CD4-positive, alpha-beta T cell treated with Interleukin-6 at 100 ng/mL for 8 hours (primary cell): Measurements from ENCODE around the gene NPIPB6.
"Not testable (repeated sequence)": the region's sequence is repeated elsewhere in the genome, so short reads cannot be mapped to it uniquely, and the experiment has no call there.

ENCODE experiments used
- DNase-seq: peaks from one replicate; pipeline ENCODE4 v3.0.0-alpha.2; 2020; ENCODE audit warnings: mixed read lengths, low spot score

Gene NPIPB6

DNA sequence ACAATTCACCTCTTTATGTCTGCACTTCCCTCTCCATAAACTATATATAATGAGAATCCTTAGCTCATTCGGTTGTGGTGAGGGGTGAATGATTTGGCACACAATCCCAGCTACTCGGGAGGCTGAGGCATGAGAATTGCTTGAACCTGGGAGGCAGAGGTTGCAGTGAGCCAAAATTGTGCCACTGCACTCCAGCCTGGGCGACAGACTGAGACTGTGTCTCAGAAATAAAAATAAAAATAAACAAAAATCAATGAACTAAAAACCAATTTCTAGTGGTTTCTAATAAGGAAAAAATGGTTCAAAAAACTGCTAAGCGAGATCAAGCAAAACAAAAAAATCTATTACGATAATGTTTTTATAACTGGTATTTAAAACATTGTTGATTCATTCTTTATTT is at the start of gene NPIPB6:
Gene NPIPB6, minus strand, starts transcription at position 101 of the 400 bp plus-strand sequence. CDS start 686 bp downstream, outside the sequence.
- DNase-seq, result not testable (repeated sequence)

DNA sequence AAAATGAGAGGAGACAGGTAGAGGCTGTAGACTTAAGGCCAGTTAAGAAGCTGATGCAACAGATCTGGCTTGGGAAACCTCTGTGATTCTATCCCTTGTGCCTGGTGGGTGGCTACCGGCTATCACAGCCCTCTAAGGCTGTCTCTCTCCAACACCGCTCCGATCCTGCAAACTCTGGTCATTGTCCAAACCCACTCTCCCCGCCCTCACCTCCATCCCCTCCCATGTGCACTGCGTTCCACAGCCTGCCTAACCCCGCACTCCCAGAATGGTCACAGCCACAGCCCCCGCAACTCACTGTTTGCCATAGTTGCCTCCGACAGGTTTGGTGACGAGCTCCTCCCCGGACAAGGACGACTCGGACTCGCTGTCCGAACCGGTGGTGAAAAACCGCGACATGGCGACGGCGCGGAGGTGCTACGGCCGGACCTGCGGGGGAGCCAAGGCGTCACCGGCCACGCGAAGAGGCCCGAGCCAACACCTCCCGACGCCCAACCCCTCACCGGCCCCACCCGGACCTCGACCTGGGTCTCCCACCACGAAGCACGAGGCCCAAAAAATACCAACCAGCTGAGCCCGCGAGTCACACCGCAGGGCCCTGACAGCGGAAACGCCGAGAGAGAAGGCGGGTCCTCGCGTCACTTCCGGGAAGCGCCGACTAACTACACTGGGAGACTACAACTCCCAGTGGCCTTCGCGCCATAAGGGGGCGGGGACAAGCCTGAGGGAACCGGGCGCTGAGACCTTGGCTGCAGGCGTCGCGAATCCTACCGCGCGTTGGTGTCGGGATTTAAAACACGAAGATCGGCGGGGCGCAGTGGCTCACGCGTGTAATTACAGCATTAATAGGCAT is 40.1 kb upstream of the NPIPB6 start, which contains the start of gene EIF3CL:
Gene EIF3CL, minus strand, starts transcription at position 622 of the 853 bp plus-strand sequence. Its CDS starts 223 bp downstream, at position 399.
- DNase-seq, result not testable (repeated sequence)

DNA sequence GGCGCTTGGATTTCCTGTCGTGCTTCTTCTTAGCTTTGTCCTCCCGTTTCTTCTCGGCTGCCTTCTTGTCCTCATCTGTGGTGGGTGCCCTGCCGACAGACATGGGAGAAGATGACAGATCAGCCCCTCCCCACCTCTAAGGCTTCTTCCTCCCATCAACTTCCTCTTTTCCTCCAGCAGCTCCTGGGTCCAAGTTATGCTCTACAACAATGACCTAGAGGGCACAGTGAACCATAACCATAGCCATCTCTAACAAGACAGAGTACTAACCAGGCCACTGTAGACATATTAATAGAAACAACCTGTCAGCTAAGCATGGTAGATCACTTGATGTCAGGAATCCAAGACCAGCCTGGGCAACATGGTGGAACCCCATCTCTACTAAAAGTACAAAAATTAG is 28.7 kb upstream of the NPIPB6 start:
- DNase-seq, result not testable (repeated sequence)

DNA sequence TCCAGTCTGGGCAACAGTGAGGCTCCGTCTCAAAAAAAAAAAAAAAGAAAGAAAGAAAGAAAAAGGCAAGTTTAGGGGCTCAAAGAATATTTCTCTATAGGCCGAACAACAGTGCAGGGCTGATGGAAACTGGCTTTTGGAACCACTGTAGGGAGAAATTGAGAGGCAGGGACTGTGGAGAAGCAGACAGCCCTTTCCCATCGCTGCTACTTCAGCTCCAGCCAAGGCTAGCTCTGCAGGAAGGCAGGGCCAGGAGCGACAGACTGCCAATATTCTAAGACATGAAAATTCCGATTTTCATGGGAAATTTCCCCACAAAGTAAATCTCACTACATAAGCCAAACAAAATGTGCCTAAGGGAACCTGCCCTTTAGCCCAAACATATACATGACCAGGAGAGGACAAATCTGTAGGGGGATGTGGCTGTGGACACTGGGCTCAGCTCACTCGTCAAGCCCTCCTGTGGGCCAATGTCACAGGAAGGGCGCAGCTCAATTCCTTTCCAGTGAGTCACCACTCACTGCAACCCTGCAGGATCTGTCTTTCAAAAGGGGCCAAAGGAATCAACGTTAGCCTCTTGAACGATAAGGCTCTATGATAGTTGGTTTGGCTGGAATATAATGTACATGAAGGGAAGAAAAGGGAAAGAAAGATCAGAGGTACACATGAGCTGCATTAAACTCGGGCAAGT is 19.0 kb upstream of the NPIPB6 start:
- not testable (repeated sequence) for DNase-seq

DNA sequence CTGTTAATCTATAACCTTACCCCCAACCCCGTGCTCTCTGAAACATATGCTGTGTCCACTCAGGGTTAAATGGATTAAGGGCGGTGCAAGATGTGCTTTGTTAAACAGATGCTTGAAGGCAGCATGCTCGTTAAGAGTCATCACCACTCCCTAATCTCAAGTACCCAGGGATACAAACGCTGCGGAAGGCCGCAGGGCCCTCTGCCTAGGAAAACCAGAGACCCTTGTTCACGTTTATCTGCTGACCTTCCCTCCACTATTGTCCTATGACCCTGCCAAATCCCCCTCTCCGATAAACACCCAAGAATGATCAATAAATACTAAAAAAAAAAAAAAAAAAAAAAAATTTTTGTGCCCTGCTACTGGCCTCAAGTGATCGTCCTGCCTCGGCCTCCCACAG is 14.5 kb upstream of the NPIPB6 start:
- DNase-seq, result not testable (repeated sequence)

DNA sequence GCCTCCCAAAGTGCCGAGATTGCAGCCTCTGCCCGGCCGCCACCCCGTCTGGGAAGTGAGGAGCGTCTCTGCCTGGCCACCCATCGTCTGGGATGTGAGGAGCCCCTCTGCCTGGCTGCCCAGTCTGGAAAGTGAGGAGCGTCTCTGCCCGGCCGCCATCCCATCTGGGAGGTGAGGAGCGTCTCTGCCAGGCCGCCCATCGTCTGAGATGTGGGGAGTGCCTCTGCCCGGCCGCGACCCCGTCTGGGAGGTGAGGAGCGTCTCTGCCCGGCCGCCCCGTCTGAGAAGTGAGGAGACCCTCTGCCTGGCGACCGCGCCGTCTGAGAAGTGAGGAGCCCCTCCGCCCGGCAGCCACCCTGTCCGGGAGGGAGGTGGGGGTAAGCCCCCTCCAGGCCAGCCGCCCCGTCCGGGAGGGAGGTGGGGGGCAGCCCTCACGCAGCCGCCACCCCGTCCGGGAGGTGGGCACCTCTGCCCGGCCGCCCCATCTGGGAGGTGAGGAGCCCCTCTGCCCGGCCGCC is 13.9 kb upstream of the NPIPB6 start:
- not testable (repeated sequence) for DNase-seq

DNA sequence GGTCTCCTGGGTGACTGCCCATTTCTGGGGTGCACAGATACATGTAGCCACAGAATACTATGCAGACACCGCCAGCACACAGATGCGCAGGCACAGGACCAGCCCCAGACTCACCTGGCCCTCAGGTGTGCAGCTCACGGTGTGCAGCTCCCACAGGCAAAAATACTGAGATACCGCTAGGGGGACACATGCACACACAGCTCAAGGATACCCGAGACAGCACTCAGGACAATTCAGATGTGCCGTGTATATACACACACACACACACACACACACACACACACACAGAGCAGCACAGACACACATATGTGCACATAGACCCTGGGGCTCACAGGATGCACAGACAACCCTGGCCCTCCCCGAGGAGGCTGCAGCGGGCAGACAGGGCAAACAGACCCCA is 11.8 kb upstream of the NPIPB6 start:
- not testable (repeated sequence) for DNase-seq

DNA sequence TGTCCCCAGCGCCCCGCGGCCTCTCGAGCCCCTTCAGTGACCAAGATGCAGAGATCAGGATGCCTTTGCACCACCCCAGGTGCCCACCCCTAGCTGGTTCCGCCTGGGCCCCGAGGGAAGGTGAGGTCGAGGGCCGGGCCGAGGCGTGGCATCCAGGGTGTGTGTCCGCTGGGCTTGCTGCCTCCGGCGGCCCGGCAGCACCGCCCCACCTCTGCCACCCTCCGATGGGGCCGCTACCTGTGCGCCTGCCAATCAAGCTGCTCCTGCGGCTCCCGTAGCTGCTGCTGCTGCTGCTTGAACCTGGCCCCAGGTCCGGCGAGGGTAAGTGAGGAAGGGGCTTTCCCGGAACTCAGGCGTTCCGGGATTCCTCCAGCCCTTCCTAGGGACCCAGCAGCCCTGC is 11.0 kb upstream of the NPIPB6 start:
- not testable (repeated sequence) for DNase-seq

DNA sequence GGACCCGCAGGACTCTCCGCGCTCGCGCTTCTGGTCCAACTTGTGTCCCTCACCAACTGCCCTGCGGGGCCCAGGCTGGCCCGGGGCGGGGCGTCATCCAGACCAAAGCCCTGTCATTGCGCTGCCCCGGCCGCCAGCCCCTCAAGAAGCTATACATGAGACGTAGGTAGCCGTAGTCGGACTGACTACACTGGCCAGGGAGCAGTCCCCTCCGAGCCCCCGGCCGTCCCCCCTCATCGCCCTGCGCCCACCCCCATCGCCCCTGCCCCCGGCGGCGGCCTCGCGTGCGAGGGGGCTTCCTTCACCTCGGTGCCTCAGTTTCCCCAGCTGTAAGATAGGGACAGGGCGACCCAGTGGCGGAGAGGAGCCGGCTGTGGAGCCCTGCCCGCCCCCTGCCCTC is 4.6 kb upstream of the NPIPB6 start:
- not testable (repeated sequence) for DNase-seq

DNA sequence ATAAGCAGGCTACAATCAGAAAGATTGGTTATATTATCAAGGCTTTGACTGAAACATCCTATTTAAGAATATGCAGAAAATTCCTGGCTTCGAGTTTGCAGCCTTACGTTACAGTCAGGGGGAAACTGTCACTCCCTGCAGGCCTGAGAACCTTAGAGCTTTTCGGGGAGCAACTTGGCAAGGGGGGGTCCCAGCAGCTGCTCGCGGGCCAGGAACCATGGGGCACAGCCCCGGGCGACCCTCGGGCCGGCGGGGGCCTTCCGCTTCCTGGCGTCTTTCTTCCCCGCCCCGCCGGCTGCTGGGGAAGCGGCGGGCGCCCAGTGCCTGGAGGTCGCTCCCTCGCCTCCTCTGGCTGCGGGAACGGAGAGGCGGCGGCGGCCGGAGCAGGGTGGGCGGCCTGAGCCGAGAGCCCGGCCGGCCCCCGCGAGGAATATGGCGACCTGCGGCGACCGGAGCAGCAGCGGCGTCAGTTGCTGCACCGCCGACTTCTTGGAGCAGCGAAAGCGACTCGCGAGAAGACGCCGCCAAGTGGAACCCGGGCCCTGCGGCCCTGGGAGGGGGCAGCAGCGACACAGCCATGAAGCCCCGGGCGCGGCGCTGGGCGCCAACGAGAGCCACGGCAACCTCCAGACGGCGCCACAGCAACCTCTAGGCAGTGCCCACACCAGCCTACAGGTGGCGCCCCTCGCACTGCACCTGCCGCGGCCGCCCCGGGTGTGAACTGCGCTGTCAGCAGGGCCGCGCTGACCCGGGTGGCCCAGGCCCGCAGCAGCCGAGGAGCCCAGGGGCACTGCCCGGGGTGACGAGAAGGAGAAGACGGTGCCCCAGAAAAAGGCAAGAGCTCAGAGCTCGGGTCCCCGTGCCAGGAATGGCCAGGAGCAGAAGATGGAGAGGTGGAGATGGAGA is 1.2 kb upstream of the NPIPB6 start:
- not testable (repeated sequence) for DNase-seq

DNA sequence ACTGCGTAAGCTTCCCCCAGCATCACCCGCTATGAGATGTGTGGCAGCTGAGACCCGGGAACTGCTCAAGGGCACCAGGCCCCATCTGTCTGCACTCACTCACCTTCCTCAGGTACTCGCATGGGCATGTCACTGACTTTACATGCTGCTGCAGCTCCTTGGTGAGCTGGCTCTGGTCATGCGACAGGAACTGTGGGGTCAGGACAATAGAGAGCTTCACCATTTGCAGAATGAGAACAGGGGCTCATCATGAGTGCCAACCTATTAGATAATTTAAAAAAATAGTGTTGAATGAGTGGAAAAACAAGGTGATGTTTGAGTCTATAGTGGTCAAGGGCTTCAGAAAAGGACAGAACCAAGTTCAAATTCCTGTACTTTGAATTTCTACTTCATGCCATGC is 708 bp downstream of the NPIPB6 start:
- DNase-seq, result not testable (repeated sequence)

DNA sequence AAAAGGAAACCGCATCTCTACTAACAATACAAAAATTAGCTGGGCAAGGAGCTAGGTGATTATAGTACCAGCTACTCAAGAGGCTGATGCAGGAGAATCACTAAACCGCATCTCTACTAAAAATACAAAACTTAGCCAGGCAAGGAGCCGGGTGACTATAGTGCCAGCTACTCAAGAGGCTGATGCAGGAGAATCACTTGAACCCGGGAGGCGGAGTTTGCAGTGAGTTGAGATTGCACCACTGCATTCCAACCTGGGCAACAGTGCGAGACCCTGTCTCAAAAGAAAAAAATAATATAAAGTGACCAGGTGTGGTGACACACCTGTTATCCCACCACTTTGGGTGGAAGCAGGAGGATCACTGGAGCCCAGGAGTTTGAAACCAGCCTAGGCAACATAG is 25.1 kb downstream of the NPIPB6 start:
- not testable (repeated sequence) for DNase-seq

DNA sequence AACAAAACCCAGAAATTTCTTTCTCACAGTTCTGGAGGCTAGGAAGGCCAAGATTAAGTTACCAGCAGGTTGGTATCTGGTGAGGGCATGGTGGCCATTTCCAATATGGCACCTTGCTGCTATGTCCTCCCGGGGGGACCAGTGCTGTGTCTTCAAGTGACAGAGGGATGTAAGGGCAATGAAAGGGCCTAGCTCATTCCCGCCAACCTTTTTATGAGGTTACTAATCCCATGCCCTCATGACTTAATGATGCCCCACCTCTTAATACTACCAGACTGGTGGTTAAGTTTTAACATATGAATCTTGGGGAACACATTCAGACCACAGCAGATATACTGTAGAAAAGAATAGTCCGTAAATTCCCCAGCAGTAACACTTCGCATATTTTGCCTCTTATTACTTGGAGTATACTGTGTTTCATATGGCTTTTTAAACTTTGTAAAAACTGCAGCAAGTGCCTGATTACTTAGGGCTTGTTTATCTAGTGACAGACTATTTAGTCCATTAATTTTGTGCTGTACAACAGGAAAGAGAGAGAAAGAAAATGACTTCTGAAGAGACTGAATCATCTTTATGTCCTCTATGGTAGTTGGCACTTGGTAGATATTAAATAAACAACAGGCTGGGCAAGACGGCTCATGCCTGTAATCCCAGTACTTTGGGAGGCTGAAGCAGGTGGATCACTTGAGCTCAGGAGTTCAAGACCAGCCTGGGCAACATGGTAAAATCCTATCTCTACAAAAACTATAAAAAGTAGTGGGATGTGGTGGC is 26.2 kb downstream of the NPIPB6 start:
- not testable (repeated sequence) for DNase-seq

DNA sequence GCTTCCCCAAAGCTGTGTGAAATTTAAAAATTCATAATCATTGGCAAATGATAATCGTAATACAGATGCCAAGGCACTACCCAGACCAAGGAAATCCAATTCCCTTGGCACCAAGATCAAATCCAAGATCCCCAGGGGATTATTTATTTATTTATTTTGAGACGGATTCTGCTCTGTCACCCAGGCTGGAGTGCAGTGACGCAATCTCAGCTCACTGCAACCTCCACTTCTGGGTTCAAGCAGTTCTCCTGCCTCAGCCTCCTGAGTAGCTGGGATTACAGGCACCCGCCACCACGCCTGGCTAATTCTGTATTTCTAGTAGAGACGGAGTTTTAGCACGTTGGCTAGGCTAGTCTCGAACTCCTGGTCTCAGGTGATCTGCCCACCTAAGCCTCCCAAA is 27.6 kb downstream of the NPIPB6 start:
- not testable (repeated sequence) for DNase-seq

DNA sequence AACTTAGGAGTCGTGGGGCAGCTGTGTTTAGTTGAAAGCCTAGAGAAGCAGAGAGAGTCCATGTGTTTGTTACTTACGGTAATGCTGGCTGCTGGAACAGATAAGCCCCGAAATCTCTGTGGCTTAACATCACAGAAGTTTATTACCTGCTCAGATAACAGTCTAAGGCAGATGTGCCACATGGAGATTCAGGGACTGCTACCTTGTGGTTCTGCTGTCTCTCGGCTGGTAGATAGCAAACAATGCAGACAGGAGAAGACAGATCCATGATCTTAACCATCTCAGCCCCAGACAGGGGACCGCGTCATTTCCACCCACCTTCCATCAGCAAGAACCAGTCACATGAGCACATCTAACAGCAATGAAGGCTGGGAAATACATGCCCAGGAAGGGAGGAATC is 30.7 kb downstream of the NPIPB6 start:
- DNase-seq, result not testable (repeated sequence)

DNA sequence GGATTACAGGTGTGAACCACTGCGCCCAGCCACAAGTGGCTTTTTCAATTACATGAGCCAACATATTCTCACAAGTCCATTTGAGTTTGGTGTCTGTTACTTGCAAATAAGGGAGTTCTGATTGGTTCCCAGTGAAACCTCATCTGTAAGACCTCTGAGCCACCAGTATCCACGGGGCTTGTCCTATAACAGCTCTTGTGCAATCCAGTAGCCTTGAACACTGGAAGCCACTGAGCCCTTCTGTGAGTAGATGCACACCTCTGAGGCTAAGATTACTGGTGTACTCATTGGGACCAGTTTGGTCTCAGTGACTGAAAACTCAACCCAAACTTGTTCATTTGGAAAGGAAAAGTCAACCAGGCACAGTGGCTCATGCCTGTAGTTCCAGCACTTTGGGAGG is 32.3 kb downstream of the NPIPB6 start:
- DNase-seq, result not testable (repeated sequence)

DNA sequence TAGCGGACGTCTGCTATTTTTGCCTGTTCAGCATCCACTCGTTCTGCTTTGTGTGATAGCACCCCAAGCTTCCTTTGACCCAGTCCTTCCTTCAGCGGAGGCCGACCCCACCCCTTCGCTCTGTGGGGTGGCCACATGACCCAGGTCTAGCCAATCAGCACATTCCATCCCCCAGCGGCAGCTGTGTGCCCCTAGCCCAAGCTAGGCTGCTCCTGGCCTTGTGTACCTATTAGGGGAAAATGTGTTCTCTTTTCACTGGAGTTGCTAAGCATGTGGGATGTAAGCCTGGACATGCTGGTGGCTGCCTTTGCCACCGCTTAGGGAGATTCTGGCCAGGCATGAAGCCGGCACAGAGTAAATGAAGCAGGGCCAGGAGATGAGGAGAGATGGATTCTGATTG is 33.1 kb downstream of the NPIPB6 start:
- not testable (repeated sequence) for DNase-seq

DNA sequence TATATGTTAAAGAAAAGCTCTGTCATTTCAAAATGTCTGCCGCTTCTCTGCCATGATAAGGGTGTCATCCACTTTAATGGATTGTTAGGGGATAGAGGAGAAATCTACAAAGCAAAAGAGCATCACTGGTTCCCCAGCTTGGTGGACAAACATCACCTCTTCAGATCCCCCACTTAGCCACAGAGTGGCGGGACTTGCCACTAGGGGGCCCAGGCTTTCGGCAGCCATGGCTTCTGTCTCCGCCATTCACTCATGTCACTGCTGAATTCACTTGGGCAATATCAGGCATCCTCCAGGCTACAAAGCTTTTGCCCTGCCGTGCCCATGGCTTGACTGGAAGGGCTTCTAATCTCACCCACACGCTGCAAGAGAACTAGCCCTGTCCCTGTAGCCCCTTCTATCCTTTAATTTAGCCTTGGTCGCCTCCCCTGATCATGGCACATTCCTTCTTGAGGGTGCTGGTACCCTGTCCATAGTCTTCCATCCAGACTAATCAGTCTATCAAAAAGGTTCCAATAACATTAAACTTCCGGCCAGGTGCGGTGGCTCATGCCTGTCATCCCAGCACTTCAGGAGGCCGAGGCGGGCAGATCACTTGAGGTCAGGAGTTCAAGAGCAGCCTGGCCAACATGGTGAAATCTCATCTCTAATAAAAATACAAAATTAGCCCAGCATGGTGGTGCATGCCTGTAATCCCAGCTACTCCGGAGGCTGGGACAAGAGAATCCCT is 36.3 kb downstream of the NPIPB6 start:
- DNase-seq, result peak; percentile 63

DNA sequence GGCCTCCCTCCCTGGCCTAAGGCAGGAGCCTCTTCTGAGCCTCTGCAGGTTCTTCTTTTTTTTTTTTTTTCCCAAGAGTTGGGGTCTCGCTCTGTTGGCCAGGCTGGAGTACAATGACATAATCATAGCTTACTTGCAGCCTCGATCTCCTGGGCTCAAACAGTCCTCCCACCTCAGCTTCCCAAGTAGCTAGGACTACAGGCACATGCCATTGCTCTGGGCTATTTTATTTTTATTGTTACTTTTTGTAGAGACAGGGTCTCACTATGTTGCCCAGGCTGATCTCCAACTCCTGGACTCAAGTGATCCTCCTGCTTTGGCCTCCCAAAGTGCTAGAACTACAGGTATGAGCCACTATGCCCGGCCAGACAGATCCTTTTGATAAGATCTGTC is 38.4 kb downstream of the NPIPB6 start:
- no peak for DNase-seq

DNA sequence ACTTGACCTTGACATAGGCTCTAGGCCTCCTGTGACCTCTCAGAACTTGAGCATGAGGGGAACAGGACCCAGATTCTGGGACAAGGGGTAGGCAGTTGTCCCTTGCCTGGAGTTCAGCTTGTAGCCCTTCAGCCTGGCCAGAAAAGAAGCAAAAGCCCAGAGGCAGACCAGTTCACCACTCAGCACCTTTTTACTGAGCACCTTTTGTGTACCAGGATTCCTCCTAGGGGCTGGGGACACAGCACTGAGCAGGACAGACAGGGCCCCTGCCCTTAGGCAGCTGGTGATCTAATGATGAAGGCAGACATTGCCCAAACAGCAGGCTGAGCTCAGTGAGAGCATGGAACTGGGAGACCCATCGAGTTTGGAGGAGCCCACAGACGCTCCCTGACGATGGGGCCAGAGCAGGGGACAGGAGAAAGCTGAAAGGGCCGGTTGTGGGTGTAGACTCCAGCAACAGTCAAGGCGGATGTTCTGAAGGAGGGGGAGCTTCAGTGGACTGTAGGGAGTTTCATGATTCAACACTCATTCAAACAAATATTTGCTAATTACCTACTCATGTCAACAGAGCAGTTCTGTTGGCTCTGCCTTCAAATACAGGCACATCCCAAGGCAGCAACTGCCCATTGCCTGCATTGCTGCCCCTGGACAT is 38.9 kb downstream of the NPIPB6 start:
- no peak for DNase-seq
